ENCODE results near the gene LANCL2.

Gene LANCL2

GRCh38 chr7:55431898-55432297, 66.8 kb downstream of the LANCL2 start:
- no peaks in the 10 kb centered on the region for H3K9me3 ChIP-seq (ENCODE audit: insufficient read depth, low read length)
- no peak overlapping the region for H3K4me3 ChIP-seq (ENCODE audit: low read length)
- no peak overlapping the region for H3K9ac ChIP-seq (ENCODE audit: low read length)
- TF ChIP-seq CTCF (IDR thresholded peaks at IDR 0.05; ENCODE audit: low read depth, low read length): no peak
- no peak for TF ChIP-seq EZH2phosphoT487 (IDR thresholded peaks at IDR 0.05; ENCODE audit: low read depth)
- H2AFZ ChIP-seq (ENCODE audit: low read depth, low read length): no peak overlapping the region
- H3K27me3 ChIP-seq (ENCODE audit: low read depth, low read length): no peaks in the 10 kb centered on the region
- no peak overlapping the region for H3K4me2 ChIP-seq (ENCODE audit: low read length)
- peaks cover 21% of the 10 kb centered on the region for H3K4me1 ChIP-seq (ENCODE audit: low read length)
- H4K20me1 ChIP-seq (ENCODE audit: insufficient read depth, low read length): no peaks in the 10 kb centered on the region
- no peak overlapping the region for H3K27ac ChIP-seq (ENCODE audit: low read length)
- no peaks in the 10 kb centered on the region for H3K79me2 ChIP-seq (ENCODE audit: low read length)
- H3K36me3 ChIP-seq (replicated peaks; ENCODE audit: low read depth, low read length): no peaks in the 10 kb centered on the region

GRCh38 chr7:55432506-55432905, 67.4 kb downstream of the LANCL2 start:
- Histone ChIP-seq H3K9me3 (ENCODE audit: insufficient read depth, low read length) (no peaks in the 10 kb centered on the region), H3K9ac (ENCODE audit: low read length) (no peak overlapping the region), H3K27me3 (ENCODE audit: low read depth, low read length) (no peaks in the 10 kb centered on the region), H2AFZ (ENCODE audit: low read depth, low read length) (no peak overlapping the region), H3K27ac (ENCODE audit: low read length) (no peak overlapping the region), H3K36me3 (replicated peaks; ENCODE audit: low read depth, low read length) (no peaks in the 10 kb centered on the region), H3K4me2 (ENCODE audit: low read length) (no peak overlapping the region), H3K4me1 (ENCODE audit: low read length) (peaks cover 16% of the 10 kb centered on the region), H3K79me2 (ENCODE audit: low read length) (no peaks in the 10 kb centered on the region), H3K4me3 (ENCODE audit: low read length) (no peak overlapping the region), H4K20me1 (ENCODE audit: insufficient read depth, low read length) (no peaks in the 10 kb centered on the region)
- TF ChIP-seq EZH2phosphoT487 (IDR thresholded peaks at IDR 0.05; ENCODE audit: low read depth) (no peak), CTCF (IDR thresholded peaks at IDR 0.05; ENCODE audit: low read depth, low read length) (no peak)

- Histone ChIP-seq H3K27ac (ENCODE audit: low read length) (no peak overlapping the region), H3K36me3 (replicated peaks; ENCODE audit: low read depth, low read length) (peaks cover 1% of the 10 kb centered on the region), H3K4me3 (ENCODE audit: low read length) (no peak overlapping the region), H3K79me2 (ENCODE audit: low read length) (no peaks in the 10 kb centered on the region), H2AFZ (ENCODE audit: low read depth, low read length) (no peak overlapping the region), H3K4me1 (ENCODE audit: low read length) (peaks cover 14% of the 10 kb centered on the region), H3K27me3 (ENCODE audit: low read depth, low read length) (no peaks in the 10 kb centered on the region), H4K20me1 (ENCODE audit: insufficient read depth, low read length) (no peaks in the 10 kb centered on the region), H3K9ac (ENCODE audit: low read length) (no peak overlapping the region), H3K9me3 (ENCODE audit: insufficient read depth, low read length) (no peaks in the 10 kb centered on the region), H3K4me2 (ENCODE audit: low read length) (no peak overlapping the region; the same call in 1 of the 2 replicates)
- no peak for TF ChIP-seq EZH2phosphoT487 (IDR thresholded peaks at IDR 0.05; ENCODE audit: low read depth)
- TF ChIP-seq CTCF (IDR thresholded peaks at IDR 0.05; ENCODE audit: low read depth, low read length): peak; percentile 64
These were observed 68.0 kb downstream of the LANCL2 start for GRCh38 chr7:55432939-55433784.

- H3K27ac ChIP-seq (ENCODE audit: low read length): no peak overlapping the region
- H2AFZ ChIP-seq (ENCODE audit: low read depth, low read length): no peak overlapping the region
- H3K4me1 ChIP-seq (ENCODE audit: low read length): peaks cover 14% of the 10 kb centered on the region
- H3K4me3 ChIP-seq (ENCODE audit: low read length): no peak overlapping the region
- H4K20me1 ChIP-seq (ENCODE audit: insufficient read depth, low read length): no peaks in the 10 kb centered on the region
- no peak overlapping the region for H3K9ac ChIP-seq (ENCODE audit: low read length)
- TF ChIP-seq CTCF (IDR thresholded peaks at IDR 0.05; ENCODE audit: low read depth, low read length) (no peak), EZH2phosphoT487 (IDR thresholded peaks at IDR 0.05; ENCODE audit: low read depth) (no peak)
- no peaks in the 10 kb centered on the region for H3K79me2 ChIP-seq (ENCODE audit: low read length)
- no peaks in the 10 kb centered on the region for H3K9me3 ChIP-seq (ENCODE audit: insufficient read depth, low read length)
- H3K4me2 ChIP-seq (ENCODE audit: low read length): no peak overlapping the region
- H3K36me3 ChIP-seq (replicated peaks; ENCODE audit: low read depth, low read length): peaks cover 7% of the 10 kb centered on the region
- H3K27me3 ChIP-seq (ENCODE audit: low read depth, low read length): no peaks in the 10 kb centered on the region
These were observed 70.3 kb downstream of the LANCL2 start for GRCh38 chr7:55435466-55435865.

Measured in OCI-LY3 (cell line).